AG04450 (cell line): ENCODE data around the gene KIFC3. TPM values are rescaled to one million over a fixed set of nuclear protein-coding genes. Genes with fewer than 3 reads are reported as not detected.

Experiments
- CTCF ChIA-PET: fragments of 300-600, 350-600 bp; formaldehyde crosslinking; extraction: SDS; loops from one replicate; lab custom pipeline; 2022; ENCODE audit warnings: antibody characterized with exemption, inconsistent platforms; lab: Charles Lee
- POLR2A ChIA-PET: fragments of 350-600 bp; formaldehyde crosslinking; extraction: SDS; loops from one replicate; lab custom pipeline; 2021; ENCODE audit warnings: antibody characterized with exemption, inconsistent platforms; lab: Yijun Ruan, JAX
- DNase-seq: peaks from one replicate; pipeline ENCODE4 v3.0.0-alpha.2; 2011; ENCODE audit warnings: low read depth, low spot score
- H3K27ac ChIP-seq: one replicate; pipeline ENCODE4 v1.5.1; 2012; ENCODE audit warnings: low read depth, low read length, control low read depth
- H3K27me3 ChIP-seq: one replicate; pipeline ENCODE4 v1.6.0; 2012; ENCODE audit warnings: low read length; ENCODE audit not compliant: control insufficient read depth, insufficient read depth
- H3K4me3 ChIP-seq: 2 replicates; pipeline ENCODE4 v1.5.1; 2011; ENCODE audit warnings: mild to moderate bottlenecking, low read depth, low read length, control low read depth
- H3K9me3 ChIP-seq: 2 replicates; pipeline ENCODE4 v1.5.1; 2012; ENCODE audit warnings: low read length; ENCODE audit not compliant: control insufficient read depth, insufficient read depth
- CTCF ChIP-seq: IDR thresholded peaks from 2 replicates; pipeline ENCODE4 v1.5.1; 2011; ENCODE audit warnings: low read depth, low read length, control low read depth, inconsistent platforms
- polyA plus RNA-seq: library from polyadenylated mRNA; depleted of rRNA; stranded (reverse); fragments of >200 nt; gene quantifications from 2 replicates; pipeline ENCODE4 v1.2.3, GENCODE V29; 2011

KIFC3 gene
- polyA plus RNA-seq, 1 experiment: 24.4 TPM

GRCh38 chr16:57844416-57845030, 42.2 kb upstream of the KIFC3 start:
- no peak for DNase-seq

GRCh38 chr16:57843400-57843799, 41.1 kb upstream of the KIFC3 start:
- Histone ChIP-seq H3K9me3 (no peaks in the 10 kb centered on the region), H3K4me3 (no peak overlapping the region), H3K27me3 (peaks cover 15% of the 10 kb centered on the region), H3K27ac (no peak overlapping the region)
- ChIA-PET CTCF (interaction anchor here (0.5 kb wide), 1 partner anchor 47 kb away, joined by 4 read pairs; no protein-coding TSS in a partner anchor), POLR2A (no interaction called here)
- DNase-seq: no peak
- TF ChIP-seq CTCF: no peak

More at GRCh38 chr16:57844416-57845030, 42.2 kb upstream of the KIFC3 start:
- CTCF ChIA-PET: no interaction called here
- Histone ChIP-seq H3K27me3 (peaks cover 15% of the 10 kb centered on the region), H3K4me3 (no peak overlapping the region), H3K9me3 (no peaks in the 10 kb centered on the region), H3K27ac (no peak overlapping the region)
- no peak for TF ChIP-seq CTCF
- POLR2A ChIA-PET: no interaction called here

- Histone ChIP-seq H3K9me3 (no peaks in the 10 kb centered on the region), H3K4me3 (no peak overlapping the region), H3K27ac (no peak overlapping the region), H3K27me3 (peaks cover 15% of the 10 kb centered on the region)
- CTCF ChIA-PET: no interaction called here
- no peak for TF ChIP-seq CTCF
- DNase-seq: no peak
- POLR2A ChIA-PET: interaction anchor here (0.8 kb wide), 1 partner anchor 26 kb away, joined by 3 read pairs; no protein-coding TSS in a partner anchor
Observed at GRCh38 chr16:57842601-57843000, 40.3 kb upstream of the KIFC3 start.

- DNase-seq: no peak
- Histone ChIP-seq H3K9me3 (no peaks in the 10 kb centered on the region), H3K27ac (no peak overlapping the region), H3K27me3 (peaks cover 7% of the 10 kb centered on the region), H3K4me3 (no peak overlapping the region)
- TF ChIP-seq CTCF: no peak
- CTCF ChIA-PET: no interaction called here
- POLR2A ChIA-PET: no interaction called here
Observed at GRCh38 chr16:57840833-57841232, 38.5 kb upstream of the KIFC3 start.

GRCh38 chr16:57838161-57838560, 35.9 kb upstream of the KIFC3 start:
- Histone ChIP-seq H3K27me3 (no peaks in the 10 kb centered on the region), H3K9me3 (no peaks in the 10 kb centered on the region), H3K27ac (no peak overlapping the region), H3K4me3 (no peak overlapping the region)
- no peak for TF ChIP-seq CTCF
- ChIA-PET CTCF (interaction anchor here (0.6 to 1.4 kb wide), 2 partner anchors 25 to 37 kb away, joined by 3 read pairs; no protein-coding TSS in a partner anchor), POLR2A (no interaction called here)
- no peak for DNase-seq
